LHCN-M2 (cell line): ENCODE results near the gene ACP5. TPM values are rescaled to one million over a fixed set of nuclear protein-coding genes. Genes with fewer than 3 reads are reported as not detected.
A peak's percentile ranks its signal among the peaks of the same experiment; 100 is the strongest.
"Not testable (repeated sequence)": the region's sequence is repeated elsewhere in the genome, so short reads cannot be mapped to it uniquely, and the experiment has no call there.

Source experiments
- DNase-seq: peaks from one replicate; pipeline ENCODE4 v3.0.0-alpha.2; 2012; ENCODE audit warnings: low read depth
- polyA plus RNA-seq: library from polyadenylated mRNA; unstranded; fragments of >200 nt; gene quantifications from one replicate; pipeline ENCODE4 v1.2.1, GENCODE V29; 2012; ENCODE audit warnings: missing spikeins
- total RNA-seq: library from RNA; depleted of rRNA; stranded (reverse); fragments of >200 nt; gene quantifications from 2 replicates; pipeline ENCODE4 v1.2.3, GENCODE V29; 2014; rRNA removed

Gene ACP5
- total RNA-seq: 0.34 and 0.38 TPM in 2 replicates
- 0.12 TPM for polyA plus RNA-seq

- no peak for DNase-seq
These were observed at the start of gene ACP5 for GRCh38 chr19:11577451-11578257. Gene ACP5, minus strand, starts transcription at chr19:11577645. Its CDS starts 328 bp downstream, at chr19:11577317.

GRCh38 chr19:11626252-11626651 lies 48.8 kb upstream of the ACP5 start:
- no peak for DNase-seq

GRCh38 chr19:11624069-11624463 lies 46.6 kb upstream of the ACP5 start:
- peak; percentile 41 for DNase-seq

- not testable (repeated sequence) for DNase-seq
These were observed 45.0 kb upstream of the ACP5 start for GRCh38 chr19:11622401-11622800.

GRCh38 chr19:11620553-11620952 lies 43.1 kb upstream of the ACP5 start:
- DNase-seq: no peak

GRCh38 chr19:11617180-11618062 lies 40.0 kb upstream of the ACP5 start:
- peak; percentile 9 for DNase-seq

- DNase-seq: no peak
These were observed 35.5 kb upstream of the ACP5 start for GRCh38 chr19:11612816-11613511.

- no peak for DNase-seq
These were observed 34.3 kb upstream of the ACP5 start for GRCh38 chr19:11611730-11612129.

- no peak for DNase-seq
These were observed 29.0 kb upstream of the ACP5 start for GRCh38 chr19:11606484-11606883.

- DNase-seq: not testable (repeated sequence)
These were observed 22.3 kb upstream of the ACP5 start for GRCh38 chr19:11599704-11600103.

- DNase-seq: no peak
These were observed 21.3 kb upstream of the ACP5 start for GRCh38 chr19:11598746-11599145.

- no peak for DNase-seq
These were observed 20.6 kb upstream of the ACP5 start for GRCh38 chr19:11598103-11598483.

GRCh38 chr19:11597202-11598102 lies 20.0 kb upstream of the ACP5 start, which contains the start of gene ZNF627:
Gene ZNF627, plus strand, starts transcription at chr19:11597483. Its CDS starts 145 bp downstream, at chr19:11597628.
- peak; percentile 98 for DNase-seq

- DNase-seq: no peak
These were observed 18.7 kb upstream of the ACP5 start for GRCh38 chr19:11596156-11596555.

GRCh38 chr19:11594084-11594483 lies 16.6 kb upstream of the ACP5 start:
- DNase-seq: no peak

GRCh38 chr19:11587975-11588631 lies 10.7 kb upstream of the ACP5 start:
- DNase-seq: no peak

- DNase-seq: peak; percentile 62
These were observed 10.0 kb upstream of the ACP5 start for GRCh38 chr19:11587302-11587974.

GRCh38 chr19:11586331-11586730 lies 8.9 kb upstream of the ACP5 start:
- DNase-seq: no peak

GRCh38 chr19:11581740-11582139 lies 4.3 kb upstream of the ACP5 start:
- no peak for DNase-seq

GRCh38 chr19:11580116-11580515 lies 2.7 kb upstream of the ACP5 start:
- no peak for DNase-seq
